ENCODE data around the gene NDRG2. TPM values are rescaled to one million over a fixed set of nuclear protein-coding genes. Genes with fewer than 3 reads are reported as not detected.

NDRG2 gene
- total and polyA plus RNA-seq, 4 donors = 46.1 to 112 (median 58.6) TPM

- ATAC-seq (ENCODE audit: insufficient read depth, low FRiP score) = no peak
Observed at GRCh38 chr14:21066882-21067502, 42.1 kb upstream of the NDRG2 start.

GRCh38 chr14:21063479-21063878 is 38.6 kb upstream of the NDRG2 start:
- TF ChIP-seq, protein P1, sequence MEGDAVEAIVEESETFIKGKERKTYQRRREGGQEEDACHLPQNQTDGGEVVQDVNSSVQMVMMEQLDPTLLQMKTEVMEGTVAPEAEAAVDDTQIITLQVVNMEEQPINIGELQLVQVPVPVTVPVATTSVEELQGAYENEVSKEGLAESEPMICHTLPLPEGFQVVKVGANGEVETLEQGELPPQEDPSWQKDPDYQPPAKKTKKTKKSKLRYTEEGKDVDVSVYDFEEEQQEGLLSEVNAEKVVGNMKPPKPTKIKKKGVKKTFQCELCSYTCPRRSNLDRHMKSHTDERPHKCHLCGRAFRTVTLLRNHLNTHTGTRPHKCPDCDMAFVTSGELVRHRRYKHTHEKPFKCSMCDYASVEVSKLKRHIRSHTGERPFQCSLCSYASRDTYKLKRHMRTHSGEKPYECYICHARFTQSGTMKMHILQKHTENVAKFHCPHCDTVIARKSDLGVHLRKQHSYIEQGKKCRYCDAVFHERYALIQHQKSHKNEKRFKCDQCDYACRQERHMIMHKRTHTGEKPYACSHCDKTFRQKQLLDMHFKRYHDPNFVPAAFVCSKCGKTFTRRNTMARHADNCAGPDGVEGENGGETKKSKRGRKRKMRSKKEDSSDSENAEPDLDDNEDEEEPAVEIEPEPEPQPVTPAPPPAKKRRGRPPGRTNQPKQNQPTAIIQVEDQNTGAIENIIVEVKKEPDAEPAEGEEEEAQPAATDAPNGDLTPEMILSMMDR (IDR thresholded peaks at IDR 0.05; ENCODE audit: control extremely low read depth, extremely low read depth) = no peak
- Histone ChIP-seq H3K36me3 (ENCODE audit: control insufficient read depth in 4 of 4, insufficient read depth in 4 of 4, low read length in 4 of 4) (no peaks in the 10 kb centered on the region), H3K9ac (ENCODE audit: insufficient read depth in 1 of 2, low read length in 2 of 2) (peak overlapping the region in 1 of 2 donors; percentile 7), H3K9me3 (ENCODE audit: control insufficient read depth in 4 of 4, insufficient read depth in 3 of 4, low read length in 3 of 4) (no peaks in the 10 kb centered on the region), H3K4me3 (no peak overlapping the region), H3K4me1 (ENCODE audit: control insufficient read depth in 5 of 5, insufficient read depth in 5 of 5, low read length in 5 of 5) (peaks cover 0 to 3% (median 0%) of the 10 kb centered on the region in 5 donors), H3K27me3 (ENCODE audit: control insufficient read depth in 3 of 3, insufficient read depth in 3 of 3, low read length in 2 of 3) (no peaks in the 10 kb centered on the region), H3K27ac (ENCODE audit: low read depth in 1 of 2, low read length in 1 of 2) (no peak overlapping the region)
- ATAC-seq (ENCODE audit: insufficient read depth, low FRiP score) = no peak
- WGBS, 2 donors = 66 to 81% methylated on average over 3 of the region's 3 CpGs
- DNase-seq = peak; percentile 33 to 60 (median 49)

More at GRCh38 chr14:21066882-21067502, 42.1 kb upstream of the NDRG2 start:
- no peaks in the 10 kb centered on the region for H3K36me3 ChIP-seq (ENCODE audit: control insufficient read depth in 4 of 4, insufficient read depth in 4 of 4, low read length in 4 of 4)
- H3K4me1 ChIP-seq (ENCODE audit: control insufficient read depth in 5 of 5, insufficient read depth in 5 of 5, low read length in 5 of 5) = peaks cover 0 to 17% (median 0%) of the 10 kb centered on the region in 5 donors
- TF ChIP-seq, protein P1 (IDR thresholded peaks at IDR 0.05; ENCODE audit: control extremely low read depth, extremely low read depth) = no peak
- H3K9me3 ChIP-seq (ENCODE audit: control insufficient read depth in 4 of 4, insufficient read depth in 3 of 4, low read length in 3 of 4) = no peaks in the 10 kb centered on the region
- H3K27me3 ChIP-seq (ENCODE audit: control insufficient read depth in 3 of 3, insufficient read depth in 3 of 3, low read length in 2 of 3) = no peaks in the 10 kb centered on the region
- no peak overlapping the region for H3K9ac ChIP-seq (ENCODE audit: insufficient read depth in 1 of 2, low read length in 2 of 2)
- 83 to 87% methylated on average over 7 of the region's 7 CpGs for WGBS, 2 donors
- no peak overlapping the region for H3K27ac ChIP-seq (ENCODE audit: low read depth in 1 of 2, low read length in 1 of 2)
- DNase-seq = no peak
- H3K4me3 ChIP-seq = no peak overlapping the region

DNA sequence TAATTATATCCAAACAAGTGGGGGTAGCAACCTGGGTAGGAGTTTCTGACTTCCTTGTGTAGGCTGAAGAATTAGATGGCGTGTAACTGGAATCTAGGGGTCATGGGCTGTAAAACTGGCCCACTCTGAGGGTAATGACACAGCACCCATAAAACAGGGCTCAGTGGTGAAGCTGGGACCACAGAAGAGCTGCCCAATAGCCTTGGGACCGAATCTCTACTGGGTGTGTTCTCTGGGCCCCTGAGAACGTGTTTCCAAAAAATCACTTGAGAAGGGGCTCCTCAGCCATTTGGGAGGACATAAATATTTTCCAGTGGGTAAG is 36.4 kb upstream of the NDRG2 start:
- no peak for DNase-seq
- no peak overlapping the region for H3K9ac ChIP-seq (ENCODE audit: insufficient read depth in 1 of 2, low read length in 2 of 2)
- 92 to 94% methylated on average over 3 of the region's 3 CpGs for WGBS, 2 donors
- TF ChIP-seq, protein P1 (IDR thresholded peaks at IDR 0.05; ENCODE audit: control extremely low read depth, extremely low read depth) = no peak
- no peaks in the 10 kb centered on the region for H3K27me3 ChIP-seq (ENCODE audit: control insufficient read depth in 3 of 3, insufficient read depth in 3 of 3, low read length in 2 of 3)
- H3K36me3 ChIP-seq (ENCODE audit: control insufficient read depth in 4 of 4, insufficient read depth in 4 of 4, low read length in 4 of 4) = no peaks in the 10 kb centered on the region
- H3K27ac ChIP-seq (ENCODE audit: low read depth in 1 of 2, low read length in 1 of 2) = no peak overlapping the region
- no peak overlapping the region for H3K4me3 ChIP-seq
- peaks cover 0 to 5% (median 0%) of the 10 kb centered on the region in 5 donors for H3K4me1 ChIP-seq (ENCODE audit: control insufficient read depth in 5 of 5, insufficient read depth in 5 of 5, low read length in 5 of 5)
- no peak for ATAC-seq (ENCODE audit: insufficient read depth, low FRiP score)
- no peaks in the 10 kb centered on the region for H3K9me3 ChIP-seq (ENCODE audit: control insufficient read depth in 4 of 4, insufficient read depth in 3 of 4, low read length in 3 of 4)
